Measurements from ENCODE around the gene FAM204A. TPM values are rescaled to one million over a fixed set of nuclear protein-coding genes. Genes with fewer than 3 reads are reported as not detected.

FAM204A gene
- total and polyA plus RNA-seq, 8 donors: 26.3 to 60.8 (median 35.0) TPM

GRCh38 chr10:118262538-118262937 lies 79.6 kb downstream of the FAM204A start:
- WGBS, 5 donors: 71 to 86% (median 84%) methylated on average over 3 of the region's 3 CpGs
- no peak for DNase-seq
- no peaks in the 10 kb centered on the region for H3K36me3 ChIP-seq
- TF ChIP-seq EP300 (IDR thresholded peaks at IDR 0.05): no peak
- TF ChIP-seq CTCF (IDR thresholded peaks at IDR 0.05): no peak
- no peak for TF ChIP-seq POLR2A (IDR thresholded peaks at IDR 0.05)
- no peak for TF ChIP-seq POLR2AphosphoS5 (IDR thresholded peaks at IDR 0.05)
- H3K27me3 ChIP-seq: peaks cover 0 to 51% (median 0%) of the 10 kb centered on the region in 3 donors
- no peak overlapping the region for H3K27ac ChIP-seq
- no peaks in the 10 kb centered on the region for H3K4me1 ChIP-seq
- H3K9me3 ChIP-seq: no peaks in the 10 kb centered on the region
- intact Hi-C loops (cut with DNase I; ENCODE audit: low total_unique reads): no loop called here
- H3K4me3 ChIP-seq: no peak overlapping the region

- H3K36me3 ChIP-seq: no peaks in the 10 kb centered on the region
- no peak overlapping the region for H3K4me3 ChIP-seq
- DNase-seq: peak; percentile 31 to 44
- no peaks in the 10 kb centered on the region for H3K4me1 ChIP-seq
- no peak overlapping the region for H3K27ac ChIP-seq
- no peaks in the 10 kb centered on the region for H3K9me3 ChIP-seq
- intact Hi-C loops (cut with DNase I; ENCODE audit: low total_unique reads): no loop called here
- no peak for TF ChIP-seq POLR2AphosphoS5 (IDR thresholded peaks at IDR 0.05)
- TF ChIP-seq POLR2A (IDR thresholded peaks at IDR 0.05): no peak
- no peak for TF ChIP-seq EP300 (IDR thresholded peaks at IDR 0.05)
- no peak for TF ChIP-seq CTCF (IDR thresholded peaks at IDR 0.05)
- H3K27me3 ChIP-seq: peaks cover 0 to 35% (median 0%) of the 10 kb centered on the region in 3 donors
- WGBS, 5 donors: 19 to 29% (median 26%) methylated on average over 4 of the region's 4 CpGs
These were observed 82.7 kb downstream of the FAM204A start for GRCh38 chr10:118259288-118259906.

GRCh38 chr10:118258285-118258684 lies 83.8 kb downstream of the FAM204A start:
- no peaks in the 10 kb centered on the region for H3K4me1 ChIP-seq
- H3K27me3 ChIP-seq: peaks cover 0 to 36% (median 4%) of the 10 kb centered on the region in 3 donors
- no peaks in the 10 kb centered on the region for H3K9me3 ChIP-seq
- TF ChIP-seq POLR2A (IDR thresholded peaks at IDR 0.05) (no peak), CTCF (IDR thresholded peaks at IDR 0.05) (no peak), POLR2AphosphoS5 (IDR thresholded peaks at IDR 0.05) (no peak), EP300 (IDR thresholded peaks at IDR 0.05) (no peak)
- DNase-seq: no peak
- intact Hi-C loops (cut with DNase I; ENCODE audit: low total_unique reads): no loop called here
- no peak overlapping the region for H3K27ac ChIP-seq
- H3K4me3 ChIP-seq: no peak overlapping the region
- no peaks in the 10 kb centered on the region for H3K36me3 ChIP-seq
- 50 to 64% (median 53%) methylated on average over 3 of the region's 3 CpGs for WGBS, 5 donors

- H3K4me3 ChIP-seq: no peak overlapping the region
- 28 to 39% (median 32%) methylated on average over 7 of the region's 7 CpGs for WGBS, 5 donors
These were observed 85.1 kb downstream of the FAM204A start for GRCh38 chr10:118256825-118257570.

More at GRCh38 chr10:118256825-118257570, 85.1 kb downstream of the FAM204A start:
- Histone ChIP-seq H3K27ac (no peak overlapping the region), H3K36me3 (no peaks in the 10 kb centered on the region), H3K27me3 (peaks cover 0 to 28% (median 5%) of the 10 kb centered on the region in 3 donors), H3K4me1 (no peaks in the 10 kb centered on the region), H3K9me3 (no peaks in the 10 kb centered on the region)
- no peak for TF ChIP-seq EP300 (IDR thresholded peaks at IDR 0.05)
- TF ChIP-seq POLR2AphosphoS5 (IDR thresholded peaks at IDR 0.05): no peak
- no peak for TF ChIP-seq CTCF (IDR thresholded peaks at IDR 0.05)
- TF ChIP-seq POLR2A (IDR thresholded peaks at IDR 0.05): no peak
- DNase-seq: peak in 1 of 2 donors; percentile 23
- intact Hi-C loops (cut with DNase I; ENCODE audit: low total_unique reads): no loop called here
